Measurements from ENCODE around the gene CRISP3. TPM values are rescaled to one million over a fixed set of nuclear protein-coding genes. Genes with fewer than 3 reads are reported as not detected.
"Not testable (repeated sequence)": the region's sequence is repeated elsewhere in the genome, so short reads cannot be mapped to it uniquely, and the experiment has no call there.

Gene CRISP3
- total RNA-seq, 2 experiments from 2014 or later = not detected

- DNase-seq = no peak
- Mint-ChIP-seq H3K4me1 (no peaks in the 10 kb centered on the region), H3K9me3 (ENCODE audit: low read depth) (peaks cover 1% of the 10 kb centered on the region), H3K36me3 (no peaks in the 10 kb centered on the region), H3K27me3 (no peaks in the 10 kb centered on the region), H3K27ac (no peak overlapping the region), H3K4me3 (no peak overlapping the region)
- no peak for ATAC-seq
- CTCF ChIA-PET = no interaction called here
These were observed 10.5 kb downstream of the CRISP3 start for GRCh38 chr6:49733680-49734079.

GRCh38 chr6:49732781-49733180 is 11.4 kb downstream of the CRISP3 start:
- DNase-seq (no peak), ATAC-seq (no peak)
- CTCF ChIA-PET = no interaction called here
- Mint-ChIP-seq H3K27ac (no peak overlapping the region), H3K4me3 (no peak overlapping the region), H3K9me3 (ENCODE audit: low read depth) (peaks cover 3% of the 10 kb centered on the region), H3K36me3 (no peaks in the 10 kb centered on the region), H3K27me3 (no peaks in the 10 kb centered on the region), H3K4me1 (no peaks in the 10 kb centered on the region)

GRCh38 chr6:49730251-49730650 is 13.9 kb downstream of the CRISP3 start:
- ATAC-seq (no peak), DNase-seq (no peak)
- Mint-ChIP-seq H3K4me1 (no peaks in the 10 kb centered on the region), H3K36me3 (no peaks in the 10 kb centered on the region), H3K9me3 (ENCODE audit: low read depth) (peaks cover 3% of the 10 kb centered on the region), H3K27me3 (no peaks in the 10 kb centered on the region), H3K27ac (no peak overlapping the region), H3K4me3 (no peak overlapping the region)
- CTCF ChIA-PET = no interaction called here

GRCh38 chr6:49723917-49724316 is 20.3 kb downstream of the CRISP3 start:
- H3K9me3 Mint-ChIP-seq (ENCODE audit: low read depth); H3K36me3 Mint-ChIP-seq; H3K27ac Mint-ChIP-seq; H3K4me1 Mint-ChIP-seq; ATAC-seq; H3K4me3 Mint-ChIP-seq; CTCF ChIA-PET; DNase-seq; H3K27me3 Mint-ChIP-seq: not testable (repeated sequence)

GRCh38 chr6:49721297-49721696 is 22.9 kb downstream of the CRISP3 start:
- no peaks in the 10 kb centered on the region for H3K4me1 Mint-ChIP-seq
- H3K27ac Mint-ChIP-seq = no peak overlapping the region
- CTCF ChIA-PET = no interaction called here
- ATAC-seq = no peak
- H3K9me3 Mint-ChIP-seq (ENCODE audit: low read depth) = peaks cover 2% of the 10 kb centered on the region
- H3K4me3 Mint-ChIP-seq = no peak overlapping the region
- no peak for DNase-seq
- H3K27me3 Mint-ChIP-seq = no peaks in the 10 kb centered on the region
- no peaks in the 10 kb centered on the region for H3K36me3 Mint-ChIP-seq

- Mint-ChIP-seq H3K27me3 (no peaks in the 10 kb centered on the region), H3K4me3 (no peak overlapping the region), H3K4me1 (no peaks in the 10 kb centered on the region), H3K9me3 (ENCODE audit: low read depth) (peaks cover 2% of the 10 kb centered on the region), H3K36me3 (no peaks in the 10 kb centered on the region), H3K27ac (no peak overlapping the region)
- ATAC-seq = no peak
- CTCF ChIA-PET = no interaction called here
- no peak for DNase-seq
These were observed 23.8 kb downstream of the CRISP3 start for GRCh38 chr6:49720372-49720771.

GRCh38 chr6:49713346-49713745 is 30.8 kb downstream of the CRISP3 start, which contains the start of gene CRISP2:
TSS of gene CRISP2 (minus strand) at chr6:49713543. CDS start at chr6:49709196, 4,347 bp downstream.
- Mint-ChIP-seq H3K4me3 (no peak within 1 kb of the TSS), H3K9me3 (ENCODE audit: low read depth) (peaks cover 2% of the 10 kb centered on the region), H3K27me3 (no peaks in the 10 kb centered on the region), H3K36me3 (no peaks in the 10 kb centered on the region), H3K4me1 (no peaks in the 10 kb centered on the region), H3K27ac (no peak within 1 kb of the TSS)
- ATAC-seq (no peak), DNase-seq (no peak)
- CTCF ChIA-PET = no interaction called here

GRCh38 chr6:49698478-49698877 is 45.7 kb downstream of the CRISP3 start:
- DNase-seq (no peak), ATAC-seq (no peak)
- Mint-ChIP-seq H3K4me3 (no peak overlapping the region), H3K4me1 (no peaks in the 10 kb centered on the region), H3K9me3 (ENCODE audit: low read depth) (no peaks in the 10 kb centered on the region), H3K36me3 (no peaks in the 10 kb centered on the region), H3K27me3 (no peaks in the 10 kb centered on the region), H3K27ac (no peak overlapping the region)
- CTCF ChIA-PET = no interaction called here

- DNase-seq (no peak), ATAC-seq (no peak)
- no peaks in the 10 kb centered on the region for H3K9me3 Mint-ChIP-seq (ENCODE audit: low read depth)
- H3K4me3 Mint-ChIP-seq = no peak overlapping the region
- no peaks in the 10 kb centered on the region for H3K4me1 Mint-ChIP-seq
- CTCF ChIA-PET = no interaction called here
- H3K27me3 Mint-ChIP-seq = no peaks in the 10 kb centered on the region
- H3K27ac Mint-ChIP-seq = no peak overlapping the region
- H3K36me3 Mint-ChIP-seq = no peaks in the 10 kb centered on the region
These were observed 50.7 kb downstream of the CRISP3 start for GRCh38 chr6:49693512-49693911.

GRCh38 chr6:49692534-49692933 is 51.7 kb downstream of the CRISP3 start:
- no peak overlapping the region for H3K27ac Mint-ChIP-seq
- no peak for DNase-seq
- CTCF ChIA-PET = no interaction called here
- no peaks in the 10 kb centered on the region for H3K36me3 Mint-ChIP-seq
- no peak for ATAC-seq
- no peak overlapping the region for H3K4me3 Mint-ChIP-seq
- H3K27me3 Mint-ChIP-seq = no peaks in the 10 kb centered on the region
- H3K4me1 Mint-ChIP-seq = no peaks in the 10 kb centered on the region
- H3K9me3 Mint-ChIP-seq (ENCODE audit: low read depth) = no peaks in the 10 kb centered on the region

Other genes starting within 250 kb of the CRISP3 start
- not detected for gene GLYATL3, start 244.5 kb downstream of the CRISP3 start, total RNA-seq
- gene C6orf141, start 193.7 kb downstream of the CRISP3 start, total RNA-seq = not detected
- gene RHAG, start 107.5 kb downstream of the CRISP3 start, total RNA-seq = not detected
- gene CRISP2, start 30.8 kb downstream of the CRISP3 start, total RNA-seq = not detected
- not detected for gene PGK2, start 42.9 kb upstream of the CRISP3 start, total RNA-seq
- not detected for gene CRISP1, start 122.1 kb upstream of the CRISP3 start, total RNA-seq
- gene DEFB114, start 219.8 kb upstream of the CRISP3 start, total RNA-seq = not detected
- gene DEFB113, start 225.2 kb upstream of the CRISP3 start, total RNA-seq = not detected

All from activated CD8-positive, alpha-beta memory T cell treated with anti-CD3 and anti-CD28 coated beads, Interleukin-2, amount 10 ng/mL, durations not matched to agents 7 days and 5 days (primary cell).